Activated CD4-positive, alpha-beta memory T cell treated with anti-CD3 and anti-CD28 coated beads, Interleukin-2, amount 10 ng/mL, durations not matched to agents 7 days and 5 days (primary cell): ENCODE data around the gene TPCN1. TPM values are rescaled to one million over a fixed set of nuclear protein-coding genes. Genes with fewer than 3 reads are reported as not detected.
A peak's percentile ranks its signal among the peaks of the same experiment; 100 is the strongest.

Experiments used
- CTCF ChIA-PET: fragments of 350-600 bp; sonication (Branson Sonifier 250); formaldehyde crosslinking; loops from one replicate; lab custom pipeline; 2021; ENCODE audit warnings: antibody characterized with exemption, inconsistent platforms; lab: Charles Lee
- POLR2A ChIA-PET: fragments of 350-600 bp; sonication (Branson Sonifier 250); formaldehyde crosslinking; loops from one replicate; lab custom pipeline; 2021; ENCODE audit warnings: antibody characterized with exemption; lab: Charles Lee
- DNase-seq: peaks from one replicate; pipeline ENCODE4 v3.0.0-alpha.2; 2020
- H3K27ac Mint-ChIP-seq: one replicate; pipeline ENCODE4 v1.8.0; 2021; ENCODE audit warnings: mild to moderate bottlenecking, mixed read lengths
- H3K27me3 Mint-ChIP-seq: one replicate; pipeline ENCODE4 v1.8.0; 2021; ENCODE audit warnings: mixed read lengths
- H3K36me3 Mint-ChIP-seq: one replicate; pipeline ENCODE4 v1.8.0; 2021; ENCODE audit warnings: low read depth, mixed read lengths
- H3K4me1 Mint-ChIP-seq: one replicate; pipeline ENCODE4 v1.8.0; 2021; ENCODE audit warnings: mixed read lengths
- H3K4me3 Mint-ChIP-seq: one replicate; pipeline ENCODE4 v1.8.0; 2021; ENCODE audit warnings: mild to moderate bottlenecking, mixed read lengths
- H3K9me3 Mint-ChIP-seq: one replicate; pipeline ENCODE4 v1.8.0; 2021; ENCODE audit warnings: mixed read lengths
- total RNA-seq, 2 experiments: library from RNA; stranded (reverse); gene quantifications; one replicate each; pipeline ENCODE4 v1.2.3, GENCODE V29; 2021

The TPCN1 gene
- total RNA-seq, 2 experiments from 2014 or later: 18.3 to 19.2 TPM

DNA sequence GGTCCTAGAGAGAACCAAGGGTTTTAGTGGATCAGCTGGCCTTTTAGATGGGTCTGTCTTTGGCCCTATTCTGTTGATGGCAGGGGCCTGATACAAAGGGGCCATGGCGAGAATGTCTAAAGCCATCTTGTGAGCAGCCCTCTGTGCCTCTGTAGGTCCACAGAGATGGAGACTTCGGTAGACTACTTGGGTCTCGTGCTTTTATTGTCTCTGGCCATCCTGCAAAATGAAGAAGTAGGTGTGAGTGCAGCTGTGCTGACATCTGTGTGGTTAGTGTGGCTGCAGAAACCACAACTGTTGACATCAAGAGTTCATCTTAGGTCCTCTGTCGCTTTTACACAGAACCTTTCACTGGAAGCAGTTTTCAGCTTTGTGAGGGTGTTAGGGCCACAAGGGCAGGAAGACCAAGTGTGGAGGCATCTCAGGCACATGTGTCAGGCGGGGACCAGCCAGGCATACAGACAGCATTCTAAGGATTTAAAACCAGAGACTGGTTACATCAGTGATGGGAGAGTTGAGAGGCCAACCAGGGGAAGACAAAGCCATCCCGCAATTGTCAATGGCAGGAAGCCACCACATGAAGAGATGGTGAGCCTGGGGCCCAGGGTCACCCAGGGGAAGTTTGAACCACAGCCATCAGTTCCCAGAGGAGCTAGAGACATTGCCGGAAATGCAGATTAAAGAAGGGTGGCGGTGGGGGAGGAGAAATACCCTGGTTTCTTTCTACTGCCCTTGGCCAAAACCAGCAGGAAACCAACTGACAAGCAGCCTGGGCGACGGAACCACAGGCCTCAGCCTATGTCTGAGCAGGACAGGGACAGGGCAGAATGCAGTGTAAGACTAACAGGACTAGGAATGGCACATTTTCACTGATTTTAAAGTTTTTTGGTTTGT, 13.0 kb upstream of the TPCN1 start:
- Mint-ChIP-seq H3K36me3 (peaks cover 7% of the 10 kb centered on the region), H3K27ac (peak overlapping the region; percentile 90), H3K9me3 (peaks cover 3% of the 10 kb centered on the region), H3K4me1 (peaks cover 61% of the 10 kb centered on the region), H3K27me3 (no peaks in the 10 kb centered on the region), H3K4me3 (peak overlapping the region; percentile 41)
- ChIA-PET POLR2A (interaction anchor here (0.6 to 5.6 kb wide), 12 partner anchors 9 to 230 kb away, joined by 3 to 38 read pairs (median 4); partner anchors contain the start of genes DDX54, OAS2, RITA1 and SLC8B1), CTCF (interaction anchor here (0.9 to 1.5 kb wide), 3 partner anchors 14 to 216 kb away, joined by 3 read pairs; no protein-coding TSS in a partner anchor)
- DNase-seq: peak; percentile 84

DNA sequence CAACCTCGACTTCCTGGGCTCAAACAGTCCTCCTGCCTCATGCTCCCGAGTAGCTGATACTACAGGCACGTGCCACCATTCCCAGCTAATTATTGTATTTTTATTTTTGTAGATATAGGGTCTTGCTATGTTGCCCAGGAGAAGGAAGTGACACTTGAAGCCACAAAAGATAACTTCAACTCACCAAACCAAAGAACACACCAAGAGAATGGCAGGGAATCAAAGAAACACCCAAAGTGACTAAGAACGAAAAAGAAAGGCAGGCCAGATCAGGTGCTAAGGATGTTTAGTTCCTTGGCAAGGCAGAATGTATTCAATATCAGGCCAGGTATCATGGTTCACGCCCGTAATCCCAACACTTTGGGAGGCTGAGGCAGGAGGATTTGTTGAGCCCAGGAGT, 10.1 kb upstream of the TPCN1 start:
- no peak overlapping the region for H3K4me3 Mint-ChIP-seq
- no peak overlapping the region for H3K27ac Mint-ChIP-seq
- POLR2A ChIA-PET: interaction anchor here (3.3 to 5.6 kb wide), 2 partner anchors 11 to 25 kb away, joined by 20 to 36 read pairs; partner anchors contain the start of genes DDX54, RITA1 and TPCN1

DNA sequence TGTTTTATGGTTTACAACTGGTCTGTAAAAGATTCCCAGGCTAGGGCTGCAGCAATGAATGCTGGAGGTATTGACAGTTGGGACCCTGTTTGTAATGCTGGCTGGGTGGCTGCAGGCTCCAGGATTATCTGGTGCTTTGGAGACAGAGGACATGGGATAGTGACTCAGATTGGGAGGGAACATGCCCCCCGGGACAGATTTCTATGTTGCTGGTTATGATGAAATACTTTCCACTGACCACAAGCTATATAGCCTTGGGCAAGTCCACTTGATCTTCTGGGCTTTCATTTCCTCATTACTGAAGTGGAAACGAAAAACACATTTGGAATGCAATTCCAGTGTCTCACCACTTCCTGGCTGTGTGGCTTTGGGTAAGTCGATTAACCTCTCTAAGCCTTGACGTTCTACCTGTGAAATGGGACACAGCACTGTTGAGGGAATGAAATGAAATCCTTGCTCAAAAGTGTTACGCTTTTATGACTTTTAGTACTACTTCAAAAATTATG, 6.3 kb upstream of the TPCN1 start:
- H3K27ac Mint-ChIP-seq: peak overlapping the region; percentile 13
- H3K36me3 Mint-ChIP-seq: peaks cover 3% of the 10 kb centered on the region
- DNase-seq: no peak
- no peaks in the 10 kb centered on the region for H3K27me3 Mint-ChIP-seq
- POLR2A ChIA-PET: no interaction called here
- H3K9me3 Mint-ChIP-seq: peaks cover 3% of the 10 kb centered on the region
- no peak overlapping the region for H3K4me3 Mint-ChIP-seq
- CTCF ChIA-PET: no interaction called here
- H3K4me1 Mint-ChIP-seq: peaks cover 46% of the 10 kb centered on the region

More for the DNA sequence above, 10.1 kb upstream of the TPCN1 start:
- peaks cover 7% of the 10 kb centered on the region for H3K36me3 Mint-ChIP-seq
- peaks cover 3% of the 10 kb centered on the region for H3K9me3 Mint-ChIP-seq
- H3K27me3 Mint-ChIP-seq: no peaks in the 10 kb centered on the region
- peaks cover 74% of the 10 kb centered on the region for H3K4me1 Mint-ChIP-seq
- DNase-seq: no peak
- CTCF ChIA-PET: interaction anchor here (0.7 to 0.8 kb wide), 2 partner anchors 11 to 12 kb away, joined by 4 to 6 read pairs; partner anchors contain the start of gene TPCN1

DNA sequence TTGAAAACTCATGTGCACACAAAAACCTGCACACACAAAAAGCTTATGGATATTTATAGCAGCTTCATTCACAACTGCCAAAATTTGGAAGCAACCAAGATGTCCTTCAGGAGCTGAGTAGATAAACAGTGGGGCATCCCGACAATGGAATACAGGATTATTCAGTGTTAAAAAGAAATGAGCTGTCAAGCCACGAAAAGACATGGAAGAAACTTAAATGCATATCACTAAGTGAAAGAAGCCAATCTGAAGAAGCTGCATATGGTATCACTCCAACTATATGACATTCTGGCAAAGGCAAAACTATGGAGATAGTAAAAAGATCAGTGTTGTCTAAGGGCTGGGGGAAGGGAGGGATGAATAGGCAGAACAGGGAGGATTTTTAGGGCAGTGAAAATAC, 5.2 kb upstream of the TPCN1 start:
- no peaks in the 10 kb centered on the region for H3K27me3 Mint-ChIP-seq

DNA sequence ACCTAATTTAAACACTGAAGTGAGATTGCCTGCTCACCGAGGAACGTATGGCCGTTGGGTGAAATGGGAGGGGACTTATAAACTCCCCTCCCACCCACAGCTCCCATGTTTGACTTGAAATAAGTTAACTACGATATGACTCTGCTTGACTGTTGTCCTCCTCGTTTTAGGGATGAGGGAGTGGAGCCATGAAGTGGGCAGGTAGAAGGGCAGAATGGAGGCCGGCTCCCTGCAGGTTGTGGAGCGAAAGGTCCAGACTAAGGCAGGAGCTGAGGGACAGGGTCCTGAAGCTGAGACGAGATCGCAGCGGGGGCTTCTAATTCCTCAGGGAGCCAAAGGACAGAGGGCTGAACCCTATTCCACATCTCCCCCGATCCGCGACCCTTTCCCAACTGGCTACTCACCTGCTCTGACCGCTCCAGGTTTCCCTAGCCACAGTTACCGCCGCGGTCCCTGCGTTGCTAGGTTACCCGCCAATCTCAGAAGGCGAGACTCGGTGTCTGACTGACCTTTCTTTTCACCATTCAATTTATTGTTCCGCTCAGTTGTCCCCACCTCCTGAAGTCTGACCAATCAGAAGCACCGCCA, 577 bp upstream of the TPCN1 start:
- Mint-ChIP-seq H3K4me3 (peak overlapping the region; percentile 79), H3K27me3 (no peaks in the 10 kb centered on the region), H3K4me1 (peaks cover 34% of the 10 kb centered on the region), H3K9me3 (no peaks in the 10 kb centered on the region), H3K36me3 (no peaks in the 10 kb centered on the region), H3K27ac (peak overlapping the region; percentile 69)
- CTCF ChIA-PET: interaction anchor here (0.8 to 2.3 kb wide), 3 partner anchors 9 to 46 kb away, joined by 3 to 5 read pairs (median 3); no protein-coding TSS in a partner anchor
- DNase-seq: no peak
- POLR2A ChIA-PET: interaction anchor here (1.5 to 4.9 kb wide), 8 partner anchors 10 to 242 kb away, joined by 5 to 47 read pairs (median 15); partner anchors contain the start of genes DDX54, OAS2 and RITA1

More for the DNA sequence above, 5.2 kb upstream of the TPCN1 start:
- H3K9me3 Mint-ChIP-seq: no peaks in the 10 kb centered on the region
- no peak overlapping the region for H3K4me3 Mint-ChIP-seq
- ChIA-PET CTCF (no interaction called here), POLR2A (no interaction called here)
- no peaks in the 10 kb centered on the region for H3K36me3 Mint-ChIP-seq
- no peak for DNase-seq
- peaks cover 43% of the 10 kb centered on the region for H3K4me1 Mint-ChIP-seq
- H3K27ac Mint-ChIP-seq: no peak overlapping the region

DNA sequence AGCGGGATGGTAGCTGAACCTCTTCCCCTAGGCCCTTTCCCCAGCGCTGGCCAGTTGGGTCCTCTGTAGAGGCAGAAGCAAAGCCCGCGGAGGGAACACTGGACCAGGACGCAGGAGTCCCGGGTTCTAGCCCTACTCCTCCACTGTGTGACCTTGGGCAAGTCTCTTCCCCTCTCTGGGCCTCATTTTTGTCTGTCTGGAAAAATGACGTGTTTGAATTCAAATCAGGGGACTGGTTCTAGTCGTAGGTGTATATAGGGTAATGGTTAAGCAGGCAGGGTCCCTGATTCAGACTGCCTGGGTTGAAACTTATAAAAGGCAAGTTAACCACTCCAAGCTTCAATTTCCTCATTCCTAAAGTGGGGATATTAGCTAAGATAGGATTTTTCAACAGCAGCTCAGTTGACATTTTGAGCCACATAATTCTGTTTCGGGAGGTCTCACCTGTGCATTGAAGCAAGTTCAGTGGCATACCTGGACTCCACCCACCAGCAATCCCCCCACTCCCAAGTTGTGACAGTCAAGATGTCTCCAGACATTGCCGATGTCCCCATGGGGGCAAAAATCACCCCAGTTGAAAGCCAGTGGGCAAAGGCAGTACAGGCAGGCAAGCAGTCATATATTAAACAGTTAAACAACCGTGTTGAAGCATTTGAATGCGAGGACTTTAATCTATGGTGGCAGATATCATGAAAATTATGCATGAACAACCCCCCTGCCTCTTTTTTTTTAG, 899 bp downstream of the TPCN1 start:
- Mint-ChIP-seq H3K27ac (peak overlapping the region; percentile 81), H3K4me1 (peaks cover 34% of the 10 kb centered on the region), H3K36me3 (no peaks in the 10 kb centered on the region), H3K4me3 (peak overlapping the region; percentile 79), H3K9me3 (no peaks in the 10 kb centered on the region), H3K27me3 (no peaks in the 10 kb centered on the region)
- CTCF ChIA-PET: interaction anchor here (1.1 to 2.3 kb wide), 7 partner anchors 11 to 135 kb away, joined by 3 to 8 read pairs (median 5); no protein-coding TSS in a partner anchor
- POLR2A ChIA-PET: interaction anchor here (0.6 to 4.9 kb wide), 15 partner anchors 9 to 243 kb away, joined by 3 to 47 read pairs (median 5); partner anchors contain the start of genes DDX54, OAS2, RITA1 and SLC8B1
- no peak for DNase-seq

DNA sequence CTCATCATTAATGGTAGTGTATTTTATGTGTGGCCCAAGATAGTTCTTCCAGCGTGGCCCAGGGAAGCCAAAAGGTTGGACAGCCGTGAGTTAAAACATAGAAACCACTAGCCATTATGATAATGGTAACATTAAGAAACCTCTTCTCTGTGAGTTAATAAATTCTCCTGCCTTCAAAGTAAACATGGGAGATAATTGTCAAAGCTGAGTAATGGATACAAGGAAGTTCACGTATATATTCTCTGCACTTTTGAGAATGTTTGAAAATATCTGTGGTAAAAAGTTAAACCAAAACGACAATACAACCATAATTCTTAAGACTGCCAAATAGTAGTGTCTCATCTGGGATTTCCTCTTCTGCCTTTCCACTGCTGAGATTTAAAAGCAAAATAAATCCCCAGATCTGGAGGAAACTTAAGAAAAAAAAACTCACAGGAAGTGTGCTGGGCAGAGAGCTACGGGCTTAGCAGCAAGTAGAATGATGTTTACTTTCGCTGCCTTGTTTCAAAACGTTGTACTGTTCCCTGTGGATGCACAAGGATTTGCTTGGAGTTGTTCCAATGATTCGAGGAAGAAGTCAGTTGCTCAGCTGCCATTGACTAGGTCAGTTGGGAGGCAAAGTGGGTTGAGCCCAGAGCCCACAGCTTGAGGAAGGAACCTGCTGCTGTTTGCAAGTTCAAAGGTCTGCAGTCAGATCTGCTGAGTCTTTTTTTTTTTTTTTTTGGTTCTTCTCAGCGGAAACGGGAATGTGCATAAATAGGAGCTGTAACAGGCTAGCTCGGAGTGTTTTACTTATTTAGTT, 1.7 kb downstream of the TPCN1 start:
- DNase-seq: no peak

DNA sequence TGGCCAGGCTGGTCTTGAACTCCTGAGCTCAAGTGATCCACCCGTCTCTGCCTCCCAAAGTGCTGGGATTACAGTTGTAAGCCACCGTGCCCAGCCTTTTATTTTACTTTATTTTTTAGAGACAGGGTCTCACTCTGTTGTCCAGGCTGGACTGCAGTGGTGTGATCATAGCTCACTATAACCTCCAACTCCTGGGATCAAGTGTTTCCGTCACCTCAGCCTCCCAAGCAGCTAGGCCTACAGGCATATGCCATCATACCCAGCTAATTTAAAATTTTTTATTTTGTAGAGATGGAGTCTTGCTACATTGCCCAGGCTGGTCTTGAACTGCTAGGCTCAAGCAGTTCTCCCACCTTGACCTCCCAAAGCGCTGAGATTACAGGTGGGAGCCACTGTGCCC, 3.7 kb downstream of the TPCN1 start:
- H3K4me3 Mint-ChIP-seq: no peak overlapping the region
- POLR2A ChIA-PET: interaction anchor here (4.9 kb wide), 1 partner anchor 39 kb away, joined by 47 read pairs; the partner anchor contains the start of genes DDX54 and RITA1
- no peaks in the 10 kb centered on the region for H3K9me3 Mint-ChIP-seq
- DNase-seq: no peak
- peaks cover 8% of the 10 kb centered on the region for H3K36me3 Mint-ChIP-seq
- H3K27ac Mint-ChIP-seq: no peak overlapping the region
- CTCF ChIA-PET: interaction anchor here (1.0 to 1.1 kb wide), 2 partner anchors 27 to 28 kb away, joined by 3 to 4 read pairs; no protein-coding TSS in a partner anchor
- no peaks in the 10 kb centered on the region for H3K27me3 Mint-ChIP-seq
- H3K4me1 Mint-ChIP-seq: peaks cover 50% of the 10 kb centered on the region

More for the DNA sequence above, 1.7 kb downstream of the TPCN1 start:
- Mint-ChIP-seq H3K36me3 (peaks cover 3% of the 10 kb centered on the region), H3K4me3 (peak overlapping the region; percentile 79), H3K9me3 (no peaks in the 10 kb centered on the region), H3K4me1 (peaks cover 31% of the 10 kb centered on the region), H3K27ac (peak overlapping the region; percentile 81), H3K27me3 (no peaks in the 10 kb centered on the region)
- CTCF ChIA-PET: interaction anchor here (1.2 to 2.3 kb wide), 7 partner anchors 10 to 134 kb away, joined by 3 to 8 read pairs (median 4); no protein-coding TSS in a partner anchor
- POLR2A ChIA-PET: interaction anchor here (0.6 to 4.9 kb wide), 15 partner anchors 9 to 244 kb away, joined by 3 to 47 read pairs (median 5); partner anchors contain the start of genes DDX54, OAS2 and RITA1

DNA sequence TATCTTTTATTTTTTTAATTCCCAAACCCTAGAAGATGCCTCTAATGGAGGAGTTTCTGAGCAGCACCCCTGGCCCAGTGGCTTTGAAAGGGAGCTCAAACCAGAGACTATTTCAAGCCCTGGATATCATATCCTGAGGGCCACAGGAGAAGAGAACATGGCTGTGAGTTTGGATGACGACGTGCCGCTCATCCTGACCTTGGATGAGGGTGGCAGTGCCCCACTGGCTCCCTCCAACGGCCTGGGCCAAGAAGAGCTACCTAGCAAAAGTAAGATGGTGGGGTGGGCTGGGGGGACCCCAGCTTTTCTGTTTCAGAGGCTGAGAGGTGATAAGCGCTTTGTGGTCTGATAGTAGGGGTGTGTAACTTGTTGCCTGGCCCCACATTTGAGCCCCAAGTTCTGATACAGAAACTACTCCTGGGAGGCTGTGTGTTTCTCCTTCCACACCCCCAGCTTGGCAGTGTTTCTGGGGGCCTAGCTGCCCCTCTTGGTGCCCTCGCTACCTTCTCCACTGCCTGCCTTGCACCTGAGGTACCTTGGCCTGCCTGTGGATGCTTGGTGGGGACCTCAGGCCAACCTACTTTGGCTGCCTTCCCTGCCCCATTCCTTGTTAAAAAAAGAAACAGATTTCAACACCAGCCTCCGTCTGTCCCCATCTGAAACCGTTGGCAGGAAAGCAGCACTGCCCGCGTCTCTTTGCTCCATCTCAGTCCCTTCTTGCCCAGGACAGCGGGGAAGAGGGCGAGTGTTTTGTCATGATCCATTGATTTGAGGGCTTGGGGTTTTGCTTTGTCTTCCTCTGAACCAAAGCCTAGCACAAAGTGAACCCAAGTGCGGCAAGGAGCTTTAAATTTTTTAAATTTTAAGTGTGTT, 5.7 kb downstream of the TPCN1 start:
- peaks cover 22% of the 10 kb centered on the region for H3K36me3 Mint-ChIP-seq
- peaks cover 51% of the 10 kb centered on the region for H3K4me1 Mint-ChIP-seq
- H3K4me3 Mint-ChIP-seq: no peak overlapping the region
- no peak for DNase-seq
- CTCF ChIA-PET: interaction anchor here (0.5 kb wide), 1 partner anchor 181 kb away, joined by 3 read pairs; no protein-coding TSS in a partner anchor
- no peaks in the 10 kb centered on the region for H3K27me3 Mint-ChIP-seq
- no peak overlapping the region for H3K27ac Mint-ChIP-seq
- no peaks in the 10 kb centered on the region for H3K9me3 Mint-ChIP-seq
- POLR2A ChIA-PET: no interaction called here

DNA sequence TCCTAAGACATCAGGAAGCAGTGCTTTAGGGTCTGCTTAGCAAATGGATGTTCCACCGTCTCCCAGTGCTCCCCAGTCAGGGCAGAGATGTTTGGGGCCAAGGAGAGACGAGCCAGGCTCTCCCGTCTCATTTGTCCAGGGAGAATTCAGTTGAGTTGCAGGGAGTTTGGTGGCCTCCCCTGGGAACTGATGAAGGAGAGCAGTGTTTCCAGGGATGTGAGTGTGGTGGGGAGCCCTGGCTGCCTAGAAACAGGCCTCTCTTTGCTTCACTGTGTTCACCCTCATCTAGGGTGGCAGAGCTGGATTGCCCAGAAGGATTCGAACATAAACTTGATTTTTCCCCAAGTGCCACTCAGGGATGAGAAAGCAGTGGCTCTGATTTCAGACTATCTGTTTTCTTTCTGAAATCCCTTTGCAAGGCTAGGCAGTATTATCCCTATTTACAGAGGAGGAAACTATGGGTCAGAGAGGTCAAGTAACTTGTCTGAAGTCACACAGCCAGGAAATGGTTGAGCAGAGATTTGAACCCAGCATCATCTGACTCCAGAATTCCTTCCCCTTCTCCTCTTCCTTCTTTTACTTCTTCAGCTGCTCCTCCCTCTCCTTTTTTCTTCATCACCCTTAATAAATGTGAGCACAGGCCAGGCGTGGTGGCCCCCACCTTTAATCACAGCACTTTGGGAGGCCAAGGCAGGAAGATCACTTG, 6.6 kb downstream of the TPCN1 start:
- Mint-ChIP-seq H3K36me3 (peaks cover 26% of the 10 kb centered on the region), H3K27me3 (no peaks in the 10 kb centered on the region), H3K9me3 (no peaks in the 10 kb centered on the region), H3K4me3 (no peak overlapping the region), H3K4me1 (peaks cover 48% of the 10 kb centered on the region), H3K27ac (no peak overlapping the region)
- CTCF ChIA-PET: no interaction called here
- no peak for DNase-seq
- POLR2A ChIA-PET: no interaction called here
